Hematopoietic multipotent progenitor cell treated with erythropoietin and hydrocortisone succinate and interleukin-3 and kit ligand, for 17 days (in vitro differentiated cells): ENCODE data around the gene ITPR2.
"Not testable (repeated sequence)": the region's sequence is repeated elsewhere in the genome, so short reads cannot be mapped to it uniquely, and the experiment has no call there.

Experiments used
- DNase-seq: peaks from one replicate; pipeline ENCODE4 v3.0.0-alpha.2; 2015; ENCODE audit warnings: low spot score

ITPR2 gene

DNA sequence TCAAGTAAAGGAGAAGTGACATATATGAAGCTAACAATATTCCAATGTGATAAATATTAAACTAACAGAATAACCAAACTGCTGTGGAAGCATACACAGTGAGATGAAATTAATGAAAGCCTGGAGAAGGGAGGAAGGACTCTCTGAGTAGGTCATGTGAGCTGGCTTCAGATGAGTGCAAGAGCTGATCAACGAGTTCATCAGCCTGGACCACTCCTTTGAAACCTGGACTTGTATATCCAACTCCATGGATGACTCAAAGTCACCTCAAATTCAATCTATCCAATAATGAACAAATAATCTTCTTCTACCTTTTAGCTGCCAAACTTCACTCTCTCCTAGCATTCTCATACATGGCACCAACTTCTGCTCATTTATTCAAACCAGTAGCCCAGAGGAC lies 391.6 kb downstream of the ITPR2 start:
- DNase-seq = no peak

DNA sequence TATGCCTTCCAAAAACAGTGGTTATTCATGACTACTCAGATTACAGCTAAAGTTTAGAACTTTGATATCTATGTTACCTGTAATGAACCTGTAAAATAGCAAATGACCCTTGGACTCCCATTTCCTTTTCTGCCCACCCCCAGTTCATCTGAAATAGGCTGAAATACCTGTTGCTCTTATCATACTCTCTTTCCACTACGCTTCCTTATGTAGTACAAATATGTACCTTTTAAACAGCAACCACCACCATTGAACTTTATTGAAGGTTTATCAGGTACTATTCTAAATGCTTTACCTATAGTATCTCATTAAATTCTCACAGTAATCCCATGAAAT lies 398.0 kb downstream of the ITPR2 start:
- DNase-seq = no peak

DNA sequence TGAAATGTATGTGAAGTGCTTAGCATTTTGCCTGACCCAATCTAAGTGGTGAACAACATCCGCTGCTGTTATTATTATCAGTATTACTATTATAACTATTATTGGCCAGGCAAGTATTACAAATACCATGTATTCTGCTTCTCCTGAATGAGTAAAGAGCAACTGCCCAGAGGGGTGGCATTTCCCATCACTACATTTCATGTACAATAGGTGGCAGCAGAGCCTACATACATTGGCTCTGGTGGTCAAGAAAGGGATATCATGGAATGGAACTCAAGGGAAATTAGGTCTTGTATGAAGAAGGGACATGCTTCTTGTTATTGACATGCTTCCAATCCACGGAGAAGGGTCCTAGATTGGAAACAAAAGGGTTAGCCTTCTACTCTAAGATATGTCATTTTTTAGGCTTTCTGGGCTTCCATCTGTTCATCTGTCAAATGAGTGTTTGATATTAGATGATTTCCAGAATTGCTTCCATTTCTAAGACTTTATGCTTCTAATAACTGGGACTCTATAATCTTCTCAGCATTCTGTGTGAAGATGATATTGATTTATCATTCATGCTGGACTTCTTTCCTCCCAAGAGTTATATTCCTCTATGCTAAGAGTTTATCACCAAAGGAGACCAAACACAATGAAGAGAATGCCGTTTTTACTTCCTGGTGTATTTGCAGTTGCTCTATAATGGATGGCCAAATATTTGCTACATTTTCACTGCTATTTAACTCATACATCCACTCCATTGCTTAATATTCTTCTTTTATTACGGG lies 398.5 kb downstream of the ITPR2 start:
- DNase-seq = peak; percentile 24

DNA sequence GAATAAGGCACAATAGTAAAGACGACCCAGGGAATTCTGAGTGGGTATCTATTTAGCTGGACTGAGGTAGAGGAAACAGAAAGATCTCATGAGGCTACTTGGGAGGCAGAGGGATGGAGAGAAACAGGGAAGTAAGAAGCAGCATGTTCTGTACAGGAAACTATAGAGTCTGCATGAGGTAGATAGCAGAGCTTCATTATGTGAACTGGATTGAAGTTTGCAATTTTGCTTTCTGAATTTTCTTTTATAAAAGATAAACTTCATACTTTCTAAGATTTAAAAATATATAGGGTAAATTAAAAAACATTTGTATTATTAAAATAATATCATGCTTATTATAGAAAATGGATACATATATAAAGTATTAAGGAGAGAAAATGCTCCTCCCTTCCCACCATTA lies 399.3 kb downstream of the ITPR2 start:
- DNase-seq = not testable (repeated sequence)

DNA sequence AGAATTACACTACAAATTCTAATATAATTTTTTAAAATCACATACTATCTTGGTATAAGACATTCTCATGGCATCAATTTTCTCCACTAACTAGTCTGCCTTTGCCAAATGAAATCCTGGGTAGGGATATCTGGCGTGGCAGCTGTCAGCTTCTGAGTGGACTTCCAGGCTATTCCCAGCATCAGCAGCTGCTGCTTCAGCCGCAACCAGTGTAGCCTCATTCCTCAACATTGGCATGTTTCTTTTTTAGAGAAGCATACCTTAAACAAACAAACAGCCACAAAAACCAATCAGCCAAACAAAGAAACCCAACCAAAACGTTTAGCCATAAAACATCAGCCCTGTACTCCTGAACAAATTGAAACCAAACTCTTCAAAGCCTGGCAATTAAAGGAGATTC lies 401.8 kb downstream of the ITPR2 start:
- no peak for DNase-seq

DNA sequence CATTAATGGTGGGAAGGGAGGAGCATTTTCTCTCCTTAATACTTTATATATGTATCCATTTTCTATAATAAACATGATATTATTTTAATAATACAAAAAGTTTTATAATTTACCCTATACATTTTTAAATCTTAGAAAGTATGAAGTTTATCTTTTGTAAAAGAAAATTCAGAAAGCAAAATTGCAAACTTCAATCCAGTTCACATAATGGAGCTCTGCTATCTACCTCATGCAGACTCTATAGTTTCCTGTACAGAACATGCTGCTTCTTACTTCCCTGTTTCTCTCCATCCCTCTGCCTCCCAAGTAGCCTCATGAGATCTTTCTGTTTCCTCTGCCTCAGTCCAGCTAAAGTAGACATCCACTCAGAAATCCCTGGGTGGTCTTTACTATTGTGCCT lies 402.4 kb downstream of the ITPR2 start:
- DNase-seq = not testable (repeated sequence)

DNA sequence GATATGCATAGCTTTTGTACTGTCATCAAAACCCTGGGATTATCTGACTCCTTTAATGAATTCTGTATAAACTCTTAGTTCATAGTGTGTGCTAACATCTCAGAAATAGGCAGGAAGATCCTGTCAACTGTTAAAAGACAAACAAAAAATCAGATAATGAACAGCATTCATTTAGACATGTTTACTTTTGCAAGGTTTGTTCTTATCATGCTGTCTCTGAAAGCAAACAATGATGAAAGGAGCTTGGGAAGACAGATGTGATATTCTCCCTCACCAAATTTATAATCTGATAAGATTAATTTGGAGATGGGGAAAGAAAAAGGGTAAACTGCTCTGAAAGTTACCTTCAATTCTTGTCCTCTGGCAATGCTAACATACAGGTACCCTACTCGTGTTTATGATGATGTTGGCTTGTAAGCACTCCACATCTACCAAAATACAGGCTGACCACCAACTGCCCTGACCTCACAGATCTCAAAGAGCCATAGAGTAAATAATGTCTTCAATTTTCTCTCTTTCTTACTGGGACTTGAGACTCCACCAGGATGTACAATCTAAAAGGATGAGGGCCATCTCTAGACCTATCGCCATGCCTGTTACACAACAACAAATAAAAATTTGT lies 403.8 kb downstream of the ITPR2 start:
- no peak for DNase-seq

DNA sequence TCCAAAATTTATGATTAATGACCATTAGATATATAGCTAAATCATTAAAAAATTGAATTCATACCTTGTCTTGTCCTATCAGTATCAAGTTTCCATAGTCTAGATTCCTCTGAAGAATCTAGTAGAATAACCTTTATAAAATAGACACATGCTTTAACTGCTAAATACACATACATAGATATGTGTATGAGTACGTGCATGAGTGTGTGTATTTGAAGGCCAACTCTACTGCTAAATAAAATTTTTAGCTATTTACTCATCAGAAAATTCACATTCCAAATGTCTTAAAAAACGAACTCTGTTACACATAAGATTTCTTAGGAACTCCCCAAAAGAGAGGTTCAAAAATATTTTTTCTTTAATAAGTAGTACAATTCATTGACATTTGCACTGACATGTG lies 404.6 kb downstream of the ITPR2 start:
- DNase-seq = no peak

DNA sequence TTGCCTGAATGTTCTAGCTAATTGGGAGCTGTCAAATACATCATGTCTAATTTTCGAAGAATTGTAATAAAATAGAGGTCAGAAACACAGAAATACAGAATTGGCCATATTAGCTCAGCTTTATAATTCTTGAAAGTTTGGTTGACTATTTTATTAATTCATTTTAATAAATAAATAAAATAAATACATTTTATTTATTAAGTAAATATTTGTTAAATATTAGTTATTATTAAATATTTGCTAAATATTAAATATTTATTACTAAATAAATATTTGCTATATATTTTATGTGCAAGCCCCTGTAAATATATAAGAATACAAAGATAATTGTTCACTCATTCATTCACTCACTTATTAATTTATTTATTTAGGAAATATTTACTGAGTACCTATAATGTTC lies 406.3 kb downstream of the ITPR2 start:
- DNase-seq = no peak

DNA sequence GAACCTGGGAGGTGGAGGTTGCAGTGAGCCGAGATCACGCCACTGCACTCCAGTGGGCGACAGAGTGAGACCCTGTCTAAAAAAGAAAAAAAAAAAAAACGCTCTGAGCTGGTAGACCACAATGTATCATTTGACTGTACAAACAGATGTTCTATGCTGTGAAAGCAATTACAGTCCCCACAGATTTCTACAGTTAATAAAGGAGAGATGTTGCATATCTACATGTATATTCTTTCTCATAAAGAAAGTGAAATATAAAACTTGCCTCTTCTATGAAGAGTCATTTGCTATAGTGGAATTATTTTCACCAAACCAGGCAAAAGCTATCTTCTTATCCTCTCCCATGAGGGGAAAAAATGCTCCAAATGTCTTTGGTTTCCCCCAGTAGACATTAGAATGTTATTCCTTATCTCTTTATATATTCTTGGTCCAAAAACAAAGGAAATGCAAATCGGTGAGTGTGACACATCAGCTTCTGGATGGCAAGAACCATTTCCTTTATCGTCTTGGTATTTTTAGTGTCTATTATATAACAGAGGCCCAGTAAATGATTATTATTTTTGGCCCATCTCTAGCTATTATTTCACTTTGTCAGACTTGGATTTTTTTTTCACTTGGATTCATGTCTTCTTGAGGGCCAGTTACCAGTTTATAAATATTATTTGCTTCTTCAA lies 407.3 kb downstream of the ITPR2 start:
- no peak for DNase-seq

DNA sequence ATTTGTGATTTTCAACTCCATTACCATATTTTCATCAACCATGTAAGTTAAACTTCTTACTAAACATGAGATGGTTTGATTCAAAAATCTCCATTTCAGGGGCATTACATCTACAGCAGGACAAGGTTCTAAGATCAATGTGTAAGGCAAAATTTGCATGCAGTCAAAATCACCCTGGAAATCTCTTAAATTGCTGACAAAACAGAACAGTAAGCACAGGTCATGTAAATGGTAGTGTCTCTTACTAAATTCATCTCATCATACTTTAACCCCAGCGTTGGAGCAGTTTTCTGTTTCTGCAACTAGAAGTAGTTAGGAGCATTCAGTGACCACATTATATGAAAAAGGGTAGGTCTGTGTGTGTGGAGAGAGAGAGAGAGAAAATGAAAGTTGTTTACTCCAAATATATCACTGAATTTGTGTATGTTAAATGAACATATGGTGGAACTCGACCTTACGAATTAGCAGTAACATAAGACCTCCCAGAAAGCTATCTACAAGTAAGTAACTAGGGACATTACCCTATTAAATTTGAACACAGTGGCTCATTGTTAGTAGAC lies 410.1 kb downstream of the ITPR2 start:
- no peak for DNase-seq

DNA sequence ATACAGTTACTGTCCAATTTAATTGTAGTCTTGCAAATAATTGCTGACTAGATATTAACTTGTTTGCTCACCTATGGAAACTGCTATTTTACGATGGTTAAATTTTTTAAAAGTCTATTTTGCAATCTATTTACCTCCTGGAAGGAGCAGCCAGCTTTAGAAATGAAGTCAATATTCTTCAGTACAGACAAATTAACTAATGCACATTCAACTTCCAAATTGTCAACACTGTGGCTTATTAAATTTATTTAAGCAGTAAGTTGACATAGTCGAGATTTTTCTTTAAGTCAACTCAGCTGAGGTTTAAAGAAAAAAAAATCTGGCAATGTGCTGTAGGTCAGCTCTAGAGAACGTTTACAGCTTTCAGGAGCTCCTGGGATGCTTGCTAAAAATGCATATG lies 416.4 kb downstream of the ITPR2 start:
- DNase-seq = no peak

DNA sequence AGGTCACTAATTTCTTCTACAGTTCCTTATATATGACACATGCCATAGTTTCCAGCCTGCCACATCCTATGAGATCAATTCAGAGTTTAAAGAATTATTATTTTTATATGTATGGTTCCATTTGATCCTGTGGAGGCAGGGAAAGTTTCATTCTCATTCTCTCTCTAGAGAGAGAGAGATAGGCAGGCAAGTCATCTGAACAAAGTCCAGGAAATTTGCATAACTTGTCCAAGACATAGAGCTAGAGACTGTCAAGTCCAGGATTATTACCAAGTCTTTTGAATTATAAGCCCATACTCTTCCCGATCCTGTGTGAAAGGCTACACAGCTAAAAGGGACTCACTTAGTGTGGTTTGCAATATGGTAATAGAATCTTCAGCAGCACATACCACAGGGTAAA lies 422.3 kb downstream of the ITPR2 start:
- no peak for DNase-seq

DNA sequence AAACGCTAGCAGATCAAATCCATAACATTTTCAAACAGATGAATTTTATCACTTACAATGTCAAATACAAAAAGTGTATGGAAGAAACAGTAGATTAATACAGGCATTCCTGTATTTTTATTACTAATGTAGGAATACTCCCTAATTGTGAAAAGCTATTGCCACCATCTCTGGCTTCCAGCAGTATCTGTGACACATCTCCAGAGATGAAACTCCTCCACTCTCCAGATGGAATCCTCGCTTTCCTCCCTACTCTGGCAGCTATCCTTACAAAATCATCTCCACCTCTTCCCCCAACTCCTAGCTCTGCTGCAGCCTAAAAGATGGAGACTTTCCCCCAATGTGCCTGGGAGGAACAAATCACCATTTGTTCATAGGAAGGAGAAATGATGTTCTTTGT lies 426.2 kb downstream of the ITPR2 start:
- DNase-seq = no peak

DNA sequence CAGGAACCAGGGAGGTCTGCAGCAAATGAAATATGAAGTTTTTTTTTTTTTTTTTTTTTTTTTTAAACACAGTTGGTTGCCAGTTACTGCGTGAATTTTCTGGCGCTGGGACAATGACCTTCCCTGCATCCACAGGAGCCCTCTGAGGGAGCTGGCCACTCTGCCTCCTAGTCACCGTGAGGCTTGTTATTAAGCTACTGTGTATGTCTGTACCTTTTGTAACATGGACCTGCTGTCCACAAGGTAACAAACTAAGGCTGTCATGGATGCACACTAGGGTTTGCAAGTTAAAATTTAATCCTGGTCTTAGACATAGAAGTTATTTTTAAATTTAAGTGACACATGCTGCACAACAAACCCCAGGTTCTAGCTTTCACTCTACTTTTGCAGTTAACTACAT lies 426.6 kb downstream of the ITPR2 start:
- DNase-seq = no peak

DNA sequence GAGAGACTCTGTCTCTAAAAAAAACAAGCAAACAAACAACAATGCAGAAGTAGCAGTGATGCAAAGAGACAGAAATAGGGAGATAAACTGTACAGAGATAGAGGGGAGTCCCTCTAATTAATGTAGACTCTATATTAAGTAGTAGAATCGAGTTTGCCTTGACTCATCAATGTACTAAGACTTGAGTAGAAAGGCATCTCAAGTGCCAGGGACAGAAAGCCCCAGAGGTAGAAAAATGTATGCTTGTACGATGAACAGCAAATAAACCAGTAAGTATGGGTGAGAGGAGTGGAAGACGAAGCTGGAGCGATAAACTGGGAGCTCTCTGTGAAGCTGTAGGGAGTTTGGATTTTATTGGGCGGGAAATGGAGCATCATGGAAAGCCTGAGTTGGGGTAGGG lies 429.4 kb downstream of the ITPR2 start:
- no peak for DNase-seq

DNA sequence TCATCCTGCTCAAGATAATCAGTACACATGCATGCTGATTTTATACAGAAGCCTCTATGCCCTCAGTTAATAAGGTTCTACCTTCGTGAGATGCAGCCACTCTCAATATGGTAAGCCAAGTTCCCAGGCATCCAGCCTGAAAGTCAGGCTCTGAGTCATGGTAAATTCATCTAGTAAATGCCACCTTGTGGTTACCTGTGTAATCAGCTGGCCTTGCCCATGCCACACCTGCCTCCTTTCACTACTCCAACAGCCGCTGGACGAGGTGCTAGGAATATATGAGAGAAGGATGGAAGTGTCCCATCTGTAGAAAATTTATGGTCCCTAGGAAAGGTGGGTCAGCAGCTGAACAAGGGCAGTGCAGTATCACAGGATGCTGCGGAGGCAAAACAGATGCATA lies 430.3 kb downstream of the ITPR2 start:
- no peak for DNase-seq

DNA sequence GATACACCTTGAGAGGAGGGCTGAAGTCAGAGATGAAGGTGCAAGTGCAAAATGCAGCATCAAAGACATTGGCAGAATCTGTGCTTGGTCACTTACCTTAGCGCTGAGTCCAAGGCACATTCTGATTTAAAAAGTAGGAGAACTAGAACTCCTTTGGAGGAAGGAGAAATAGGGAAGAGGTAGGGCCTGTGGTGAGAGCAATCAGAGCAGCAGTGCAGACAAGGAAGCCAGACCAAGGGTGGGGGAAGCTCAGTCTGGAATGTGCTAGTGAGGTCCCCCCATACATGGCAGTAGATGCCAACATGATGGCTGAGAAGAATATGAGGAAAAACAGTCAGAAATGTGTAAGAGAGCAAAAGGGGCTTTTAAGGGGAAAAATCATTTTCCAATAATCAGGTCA lies 431.1 kb downstream of the ITPR2 start:
- DNase-seq = no peak

DNA sequence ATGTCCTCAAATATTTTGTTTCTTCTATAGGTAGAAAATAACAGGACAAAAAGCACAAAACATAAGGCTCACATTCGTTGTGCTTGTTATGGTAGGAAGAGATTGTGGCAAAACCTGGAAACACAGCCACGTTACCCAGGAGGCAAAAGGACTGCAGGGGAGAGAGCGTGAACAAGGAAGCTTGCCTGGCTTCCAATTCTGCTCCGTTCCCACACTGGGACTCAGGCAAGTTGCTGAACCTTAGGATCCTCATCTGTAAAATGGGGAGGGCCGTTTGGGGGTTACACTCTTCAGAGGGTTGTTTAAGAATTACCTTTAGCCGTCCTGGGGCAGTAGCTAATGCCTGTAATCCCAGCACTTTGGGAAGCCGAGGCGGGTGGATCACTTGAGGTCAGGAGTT lies 432.4 kb downstream of the ITPR2 start:
- DNase-seq = no peak

DNA sequence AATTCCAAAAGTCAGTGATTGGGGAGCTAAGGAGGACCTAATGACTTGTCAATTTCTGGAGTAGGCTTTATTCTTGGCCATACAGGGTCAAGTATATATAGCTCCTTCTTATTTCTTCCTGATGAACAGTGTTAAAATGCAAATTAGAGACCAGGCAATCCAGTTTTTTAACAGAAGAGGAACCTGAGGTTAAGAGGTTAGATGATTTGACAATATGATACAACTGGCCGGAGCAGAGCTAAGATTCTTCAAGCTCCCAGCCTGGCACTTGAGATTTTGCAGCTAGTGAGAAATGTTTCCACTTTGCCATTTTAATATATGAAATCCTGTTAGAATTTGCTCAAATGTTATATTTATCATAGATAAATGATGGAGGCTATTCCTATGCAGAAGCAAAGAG lies 433.6 kb downstream of the ITPR2 start:
- DNase-seq = no peak

DNA sequence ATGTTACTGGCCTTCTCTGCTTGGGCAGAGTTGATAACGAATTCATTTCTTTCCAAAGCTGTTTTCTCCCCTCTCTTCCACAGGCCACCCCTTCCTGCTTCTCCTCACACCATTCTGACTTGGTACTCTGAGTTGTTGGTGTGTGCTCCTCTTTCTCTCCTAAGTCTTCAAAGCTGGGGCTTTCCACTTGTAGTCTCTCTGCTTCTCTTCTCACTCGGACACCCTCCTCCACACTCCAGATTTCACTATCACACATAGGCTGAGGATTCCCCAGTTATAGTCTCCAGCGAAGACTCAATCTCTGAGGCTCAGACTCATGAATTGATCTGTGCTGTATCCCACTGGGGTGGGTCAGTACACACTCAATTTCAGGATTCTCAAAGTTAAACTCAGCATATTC lies 436.6 kb downstream of the ITPR2 start:
- no peak for DNase-seq

DNA sequence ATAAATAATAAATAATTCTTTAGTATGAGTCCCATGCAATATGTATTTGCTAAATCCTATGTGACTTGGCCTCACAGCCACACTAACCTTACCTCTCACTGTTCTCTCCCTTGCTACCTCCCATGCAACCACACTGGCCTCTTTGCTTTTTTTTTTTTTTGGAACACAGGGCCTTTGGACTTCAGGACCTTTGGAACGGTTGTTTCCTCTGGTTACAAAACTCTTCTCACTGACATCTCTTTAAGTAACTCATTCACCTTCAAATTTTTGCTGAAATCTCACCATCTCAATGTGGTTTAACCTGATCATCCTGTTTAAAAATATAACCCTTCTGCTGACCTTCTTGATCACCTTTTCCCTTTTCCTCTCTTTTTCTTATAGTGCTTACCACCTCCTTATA lies 443.7 kb downstream of the ITPR2 start:
- DNase-seq = no peak

DNA sequence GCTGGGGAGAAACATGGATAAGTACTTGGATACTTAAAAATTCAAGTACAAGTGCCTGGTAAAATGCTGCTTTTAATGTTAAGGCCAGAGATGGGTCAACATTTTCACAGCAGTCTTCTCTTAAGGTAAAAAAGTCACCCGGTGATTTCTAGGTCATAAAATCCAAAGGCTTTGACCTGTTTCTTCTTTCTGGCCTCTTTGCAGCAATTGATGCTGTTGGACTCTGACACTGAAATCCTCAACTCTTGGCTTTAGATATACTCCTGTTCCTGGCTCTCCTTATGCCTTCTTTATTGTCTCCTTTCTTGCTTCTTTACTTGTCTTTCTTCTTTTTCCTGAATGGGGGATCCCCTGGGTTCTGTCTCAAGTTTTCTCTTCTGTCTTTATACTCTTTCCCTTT lies 448.5 kb downstream of the ITPR2 start:
- no peak for DNase-seq
